NB4 (cell line): ENCODE measurements around the gene NEBL.

ENCODE experiments used
- DNase-seq: peaks from one replicate; pipeline ENCODE4 v3.0.0; 2010; ENCODE audit warnings: low read depth
- H3K4me3 ChIP-seq: one replicate; pipeline ENCODE4 v1.5.1; 2011; ENCODE audit warnings: mild to moderate bottlenecking, low read depth, low read length, moderate library complexity
- MYC ChIP-seq: IDR thresholded peaks from 2 replicates; pipeline ENCODE4 v1.6.1; 2011; ENCODE audit warnings: low read depth, low read length
- POLR2A ChIP-seq: IDR thresholded peaks from 2 replicates; pipeline ENCODE4 v1.6.1; 2011; ENCODE audit warnings: mild to moderate bottlenecking; ENCODE audit not compliant: insufficient read length; ENCODE audit errors: extremely low read depth
- TF ChIP-seq, protein P1 (sequence below): IDR thresholded peaks from 2 replicates; pipeline ENCODE4 v1.6.1; 2011; ENCODE audit warnings: low read depth, low read length
- TF ChIP-seq, protein P2 (sequence below): IDR thresholded peaks from one replicate; pipeline ENCODE4 v1.5.1; 2012; ENCODE audit warnings: low read depth, low read length

The NEBL gene

DNA sequence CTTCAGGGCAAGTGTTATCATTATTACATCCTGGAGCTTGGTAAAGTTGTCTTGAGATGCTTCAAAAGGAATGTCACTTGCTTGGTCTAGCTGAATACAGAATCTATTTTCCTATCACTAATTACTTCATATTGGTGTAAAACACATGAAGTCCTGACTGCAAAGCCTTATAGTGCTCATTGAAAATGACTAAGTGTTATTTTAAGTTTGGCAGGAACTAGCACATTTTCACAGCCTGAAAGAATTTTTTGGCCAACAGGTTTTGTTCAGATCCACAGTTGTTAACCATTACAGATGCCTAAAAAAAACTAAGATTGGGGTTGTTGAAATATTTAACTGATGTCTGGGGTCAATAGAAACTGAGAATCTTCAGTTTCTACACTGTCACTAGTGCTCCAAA is 149.3 kb downstream of the NEBL start:
- H3K4me3 ChIP-seq, result no peak overlapping the region
- TF ChIP-seq, protein P1, sequence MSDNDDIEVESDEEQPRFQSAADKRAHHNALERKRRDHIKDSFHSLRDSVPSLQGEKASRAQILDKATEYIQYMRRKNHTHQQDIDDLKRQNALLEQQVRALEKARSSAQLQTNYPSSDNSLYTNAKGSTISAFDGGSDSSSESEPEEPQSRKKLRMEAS, result no peak
- no peak for TF ChIP-seq POLR2A
- DNase-seq, result no peak

DNA sequence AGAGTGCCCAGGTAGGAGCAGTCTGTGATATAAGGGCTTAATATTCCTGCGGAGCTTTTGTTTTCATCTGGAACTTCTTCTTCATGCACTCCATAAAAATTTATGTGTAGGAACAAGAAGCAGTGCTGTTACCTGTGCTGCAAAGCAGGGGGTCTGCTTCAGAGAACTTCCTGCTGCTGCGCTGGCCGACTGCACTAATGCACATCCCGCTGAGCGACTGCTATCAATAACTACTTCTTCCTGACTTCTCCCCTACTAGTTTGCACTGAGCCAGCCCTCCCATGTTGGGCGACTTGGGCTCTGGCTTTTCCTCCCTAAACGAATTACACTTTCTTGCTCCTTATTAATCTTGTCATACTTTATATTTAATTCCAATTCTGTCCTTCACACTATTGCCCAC is 150.3 kb downstream of the NEBL start:
- TF ChIP-seq POLR2A, result no peak
- TF ChIP-seq MYC, result no peak
- TF ChIP-seq, protein P1, result no peak
- TF ChIP-seq, protein P2, sequence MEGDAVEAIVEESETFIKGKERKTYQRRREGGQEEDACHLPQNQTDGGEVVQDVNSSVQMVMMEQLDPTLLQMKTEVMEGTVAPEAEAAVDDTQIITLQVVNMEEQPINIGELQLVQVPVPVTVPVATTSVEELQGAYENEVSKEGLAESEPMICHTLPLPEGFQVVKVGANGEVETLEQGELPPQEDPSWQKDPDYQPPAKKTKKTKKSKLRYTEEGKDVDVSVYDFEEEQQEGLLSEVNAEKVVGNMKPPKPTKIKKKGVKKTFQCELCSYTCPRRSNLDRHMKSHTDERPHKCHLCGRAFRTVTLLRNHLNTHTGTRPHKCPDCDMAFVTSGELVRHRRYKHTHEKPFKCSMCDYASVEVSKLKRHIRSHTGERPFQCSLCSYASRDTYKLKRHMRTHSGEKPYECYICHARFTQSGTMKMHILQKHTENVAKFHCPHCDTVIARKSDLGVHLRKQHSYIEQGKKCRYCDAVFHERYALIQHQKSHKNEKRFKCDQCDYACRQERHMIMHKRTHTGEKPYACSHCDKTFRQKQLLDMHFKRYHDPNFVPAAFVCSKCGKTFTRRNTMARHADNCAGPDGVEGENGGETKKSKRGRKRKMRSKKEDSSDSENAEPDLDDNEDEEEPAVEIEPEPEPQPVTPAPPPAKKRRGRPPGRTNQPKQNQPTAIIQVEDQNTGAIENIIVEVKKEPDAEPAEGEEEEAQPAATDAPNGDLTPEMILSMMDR, result no peak
- DNase-seq, result no peak
- no peak overlapping the region for H3K4me3 ChIP-seq

DNA sequence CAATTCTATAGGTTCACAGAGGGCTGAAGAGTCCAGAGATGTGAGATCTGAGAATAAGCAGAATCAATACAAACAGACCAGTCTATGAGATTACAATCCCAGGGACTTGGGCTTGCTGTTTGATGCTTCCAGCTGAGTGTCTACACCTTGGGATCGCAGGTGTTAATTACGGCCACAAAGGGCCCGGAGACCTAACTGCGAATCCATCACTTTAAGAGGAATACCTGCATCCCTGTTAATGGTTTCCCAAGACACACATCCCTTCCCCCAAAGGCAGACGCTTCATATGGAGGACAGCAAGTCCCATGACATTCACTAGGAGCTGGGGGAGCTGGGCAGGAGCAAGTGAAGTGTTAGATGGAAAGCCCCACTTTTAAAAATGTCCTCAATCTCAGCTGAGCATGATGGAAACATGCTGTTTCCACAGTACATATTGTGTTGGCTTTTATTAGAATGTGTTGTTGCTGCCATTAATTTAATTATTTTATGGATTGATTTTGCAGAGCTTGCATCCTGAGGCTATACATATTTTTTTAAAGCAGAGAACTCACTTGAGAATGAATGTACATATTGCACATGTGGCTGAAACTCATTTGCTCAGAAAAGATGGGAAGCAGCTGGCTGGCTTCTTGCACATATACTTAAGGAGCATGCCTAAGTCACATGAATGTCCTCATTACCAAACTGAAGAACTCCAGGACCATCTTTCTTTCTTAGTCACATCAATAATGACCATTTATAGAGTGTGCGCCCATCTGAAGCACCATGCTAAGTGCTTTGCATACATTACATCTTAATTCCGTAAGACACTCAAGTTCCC is 151.3 kb downstream of the NEBL start:
- TF ChIP-seq POLR2A (no peak), MYC (no peak)
- TF ChIP-seq, protein P2, result no peak
- TF ChIP-seq, protein P1, result no peak
- H3K4me3 ChIP-seq, result no peak overlapping the region
- no peak for DNase-seq

DNA sequence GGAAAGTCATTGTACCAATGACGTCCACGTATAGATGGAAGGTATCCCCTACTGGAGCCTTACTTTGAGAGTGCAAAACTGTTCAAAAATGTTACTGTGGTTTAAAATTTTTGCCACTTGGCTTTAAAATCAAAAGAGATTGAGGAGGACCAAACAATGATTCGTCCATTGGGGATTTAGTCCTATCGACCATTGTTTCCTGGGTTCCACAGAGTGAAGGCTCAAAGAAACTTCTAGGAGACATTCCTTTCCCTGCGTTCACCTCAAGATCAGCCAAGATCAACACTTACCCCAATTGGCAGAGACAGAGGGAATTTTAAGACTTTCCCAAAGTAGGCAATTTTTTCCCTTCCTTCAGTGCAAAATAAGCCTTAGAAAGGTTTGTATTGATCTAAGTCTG is 152.3 kb downstream of the NEBL start:
- no peak overlapping the region for H3K4me3 ChIP-seq
- DNase-seq, result no peak
- TF ChIP-seq, protein P2, result no peak
- no peak for TF ChIP-seq POLR2A
- TF ChIP-seq, protein P1, result no peak
- no peak for TF ChIP-seq MYC

DNA sequence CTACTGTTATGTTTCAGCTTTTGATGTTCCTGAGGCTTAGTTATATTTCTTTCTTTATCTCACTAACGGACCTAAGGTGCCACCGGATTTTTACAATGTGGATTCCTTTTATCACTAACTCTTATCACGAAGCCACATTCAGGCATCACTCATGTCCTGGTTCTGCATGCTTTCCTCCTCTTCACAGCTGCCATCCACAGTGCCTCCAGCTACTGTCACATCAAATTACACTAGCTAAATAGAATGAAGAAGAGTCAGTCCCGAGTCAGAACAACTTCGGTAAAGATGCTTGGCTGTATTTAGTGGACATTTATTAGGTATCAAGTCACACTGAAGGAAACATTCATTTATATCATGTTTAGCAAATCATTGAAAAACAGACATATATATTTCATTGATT is 153.2 kb downstream of the NEBL start:
- no peak for TF ChIP-seq MYC
- TF ChIP-seq, protein P1, result no peak
- TF ChIP-seq, protein P2, result no peak
- no peak for TF ChIP-seq POLR2A
- H3K4me3 ChIP-seq, result no peak overlapping the region
- no peak for DNase-seq

DNA sequence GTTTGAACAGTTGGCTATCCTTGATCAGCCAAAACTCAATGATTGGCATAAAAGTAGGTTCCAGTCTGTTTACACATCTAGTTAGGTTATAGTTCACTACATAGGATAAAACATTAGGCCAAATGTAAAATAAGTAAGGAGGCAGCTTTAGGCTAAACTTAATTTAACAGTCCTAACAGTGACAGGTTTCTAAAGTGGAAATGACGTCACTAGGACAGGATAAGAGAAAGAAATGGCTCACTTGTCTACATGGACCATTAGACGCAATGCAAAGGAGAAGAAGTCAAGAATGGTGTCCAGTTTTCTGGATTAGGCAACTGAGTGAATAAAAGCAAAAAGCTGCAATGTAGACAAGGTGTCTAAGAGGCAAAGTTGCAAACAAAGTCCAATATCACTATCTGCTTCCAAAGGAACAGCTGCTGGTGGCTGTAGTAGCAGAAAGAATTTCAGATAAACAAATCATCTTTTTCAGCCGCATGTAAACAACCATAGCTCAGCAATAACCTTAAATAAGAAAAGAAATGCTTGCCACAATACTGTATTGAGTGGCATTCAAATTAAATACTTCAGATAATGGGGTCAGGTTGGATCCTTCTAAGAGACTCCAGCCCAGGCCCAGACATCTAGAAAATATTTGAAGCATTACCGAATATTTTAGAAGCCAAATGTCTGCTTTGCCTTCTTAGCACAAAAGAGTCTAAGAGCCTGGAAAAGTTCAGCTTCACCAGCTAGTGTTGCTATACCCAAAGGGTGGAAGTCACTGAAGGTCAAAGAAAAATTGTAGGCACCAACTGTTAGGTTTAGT is 154.2 kb downstream of the NEBL start:
- no peak for TF ChIP-seq POLR2A
- TF ChIP-seq, protein P2, result no peak
- TF ChIP-seq, protein P1, result no peak
- no peak overlapping the region for H3K4me3 ChIP-seq
- DNase-seq, result no peak
